ENCODE results near the gene GLDN. TPM values are rescaled to one million over a fixed set of nuclear protein-coding genes. Genes with fewer than 3 reads are reported as not detected.

GLDN gene
- total and polyA plus RNA-seq, 7 donors, result 0.46 to 5.5 (median 1.4) TPM; not detected in 1

DNA sequence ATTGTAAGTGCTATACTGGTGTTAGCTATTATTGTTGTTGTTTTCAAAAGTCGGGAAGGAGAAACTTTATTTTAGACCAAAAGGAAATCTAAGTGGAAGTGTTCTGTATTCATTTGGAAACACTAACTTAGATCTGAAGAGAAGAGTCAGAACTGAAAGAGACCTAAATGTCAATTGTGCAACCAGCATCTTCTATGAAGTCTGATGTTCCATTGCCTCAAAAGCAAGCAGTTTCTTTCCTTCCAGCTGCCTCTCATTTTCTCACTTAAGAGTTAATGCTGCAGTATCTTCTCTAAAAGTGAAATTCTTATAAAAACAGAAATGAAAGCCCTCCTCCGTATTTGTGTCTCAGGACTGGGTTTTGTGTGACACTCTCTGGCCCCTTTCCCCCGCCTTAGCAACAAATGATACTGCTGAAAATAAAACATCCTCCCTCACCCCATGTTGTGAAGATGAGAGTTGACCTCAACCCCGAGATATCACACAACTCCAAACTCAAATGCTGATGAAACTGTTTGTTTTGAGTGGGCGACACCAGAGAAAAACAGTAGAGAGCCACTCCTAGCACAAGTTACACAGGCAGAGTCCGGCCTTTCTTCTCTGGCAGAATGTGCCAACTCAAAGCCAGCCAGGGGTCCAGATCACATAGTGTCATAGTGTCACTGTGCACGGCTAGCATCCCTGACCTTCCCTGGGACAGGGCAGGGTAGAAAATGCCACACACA, 48.9 kb downstream of the GLDN start:
- no peak for DNase-seq
- Histone ChIP-seq H3K9me3 (no peaks in the 10 kb centered on the region), H3K4me1 (no peaks in the 10 kb centered on the region), H3K27ac (no peak overlapping the region), H3K27me3 (no peaks in the 10 kb centered on the region), H3K4me3 (no peak overlapping the region), H3K36me3 (no peaks in the 10 kb centered on the region)
- TF ChIP-seq POLR2AphosphoS5 (IDR thresholded peaks at IDR 0.05) (no peak), EP300 (IDR thresholded peaks at IDR 0.05) (no peak), POLR2A (IDR thresholded peaks at IDR 0.05) (no peak)
- TF ChIP-seq, protein P1, sequence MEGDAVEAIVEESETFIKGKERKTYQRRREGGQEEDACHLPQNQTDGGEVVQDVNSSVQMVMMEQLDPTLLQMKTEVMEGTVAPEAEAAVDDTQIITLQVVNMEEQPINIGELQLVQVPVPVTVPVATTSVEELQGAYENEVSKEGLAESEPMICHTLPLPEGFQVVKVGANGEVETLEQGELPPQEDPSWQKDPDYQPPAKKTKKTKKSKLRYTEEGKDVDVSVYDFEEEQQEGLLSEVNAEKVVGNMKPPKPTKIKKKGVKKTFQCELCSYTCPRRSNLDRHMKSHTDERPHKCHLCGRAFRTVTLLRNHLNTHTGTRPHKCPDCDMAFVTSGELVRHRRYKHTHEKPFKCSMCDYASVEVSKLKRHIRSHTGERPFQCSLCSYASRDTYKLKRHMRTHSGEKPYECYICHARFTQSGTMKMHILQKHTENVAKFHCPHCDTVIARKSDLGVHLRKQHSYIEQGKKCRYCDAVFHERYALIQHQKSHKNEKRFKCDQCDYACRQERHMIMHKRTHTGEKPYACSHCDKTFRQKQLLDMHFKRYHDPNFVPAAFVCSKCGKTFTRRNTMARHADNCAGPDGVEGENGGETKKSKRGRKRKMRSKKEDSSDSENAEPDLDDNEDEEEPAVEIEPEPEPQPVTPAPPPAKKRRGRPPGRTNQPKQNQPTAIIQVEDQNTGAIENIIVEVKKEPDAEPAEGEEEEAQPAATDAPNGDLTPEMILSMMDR (IDR thresholded peaks at IDR 0.05), result no peak
- WGBS, 2 donors, result 73 to 74% methylated on average over 7 of the region's 7 CpGs
- intact Hi-C loops (cut with DNase I), result no loop called here

DNA sequence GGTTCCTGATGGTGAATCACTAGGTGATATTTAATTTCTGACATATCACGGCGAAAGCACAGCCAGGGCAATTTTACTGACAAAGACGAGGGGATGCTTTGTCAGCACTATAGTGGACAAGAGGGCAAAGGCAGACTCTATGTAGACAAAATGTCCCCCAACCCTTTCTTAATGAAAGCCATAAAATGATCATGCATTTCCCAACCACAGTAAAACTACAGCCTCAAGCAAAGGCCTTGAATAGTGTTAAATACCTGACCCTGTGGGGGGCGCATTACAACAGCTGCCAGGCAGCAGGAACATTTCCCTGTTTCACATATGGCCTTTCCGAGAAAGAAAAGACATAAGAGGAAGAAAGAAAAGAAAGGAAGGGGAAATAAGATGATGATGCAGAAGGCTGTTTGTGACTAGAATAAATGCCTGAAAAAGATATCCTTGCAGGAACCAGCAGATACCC, 49.5 kb downstream of the GLDN start:
- TF ChIP-seq POLR2AphosphoS5 (IDR thresholded peaks at IDR 0.05), result no peak
- no peak for TF ChIP-seq POLR2A (IDR thresholded peaks at IDR 0.05)
- TF ChIP-seq EP300 (IDR thresholded peaks at IDR 0.05), result no peak
- TF ChIP-seq, protein P1 (IDR thresholded peaks at IDR 0.05), result no peak

DNA sequence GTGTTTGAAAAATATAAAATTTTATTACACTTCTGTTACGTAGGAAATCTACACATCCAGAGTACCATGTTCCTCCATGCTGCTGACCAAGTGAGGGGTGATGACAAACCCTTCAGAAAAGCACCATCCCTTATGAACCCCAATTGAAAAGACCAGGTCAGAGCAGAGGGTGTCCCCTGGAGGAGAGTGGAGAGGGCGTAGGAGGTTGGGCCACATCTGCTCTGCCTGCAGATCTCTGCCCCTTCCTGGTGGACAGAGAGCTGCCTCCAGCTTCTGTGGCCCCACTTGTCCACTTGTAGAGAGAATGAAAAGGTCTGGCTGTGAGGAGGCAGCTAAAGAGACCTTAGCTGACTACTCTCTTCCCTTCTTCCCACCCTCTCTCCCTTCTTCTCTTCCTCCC, 55.5 kb downstream of the GLDN start:
- Histone ChIP-seq H3K36me3 (no peaks in the 10 kb centered on the region), H3K4me3 (no peak overlapping the region), H3K4me1 (no peaks in the 10 kb centered on the region), H3K9me3 (no peaks in the 10 kb centered on the region), H3K27ac (no peak overlapping the region), H3K27me3 (no peaks in the 10 kb centered on the region)
- no peak for TF ChIP-seq EP300 (IDR thresholded peaks at IDR 0.05)
- intact Hi-C loops (cut with DNase I), result no loop called here
- DNase-seq, result no peak
- 64 to 79% methylated on average over 2 of the region's 2 CpGs for WGBS, 2 donors

More for the DNA sequence above, 49.5 kb downstream of the GLDN start:
- no peak for DNase-seq
- Histone ChIP-seq H3K27me3 (no peaks in the 10 kb centered on the region), H3K4me1 (no peaks in the 10 kb centered on the region), H3K27ac (no peak overlapping the region), H3K9me3 (no peaks in the 10 kb centered on the region), H3K4me3 (no peak overlapping the region), H3K36me3 (no peaks in the 10 kb centered on the region)
- intact Hi-C loops (cut with DNase I), result no loop called here
- WGBS, 2 donors, result 90 to 92% methylated on average over 5 of the region's 5 CpGs

DNA sequence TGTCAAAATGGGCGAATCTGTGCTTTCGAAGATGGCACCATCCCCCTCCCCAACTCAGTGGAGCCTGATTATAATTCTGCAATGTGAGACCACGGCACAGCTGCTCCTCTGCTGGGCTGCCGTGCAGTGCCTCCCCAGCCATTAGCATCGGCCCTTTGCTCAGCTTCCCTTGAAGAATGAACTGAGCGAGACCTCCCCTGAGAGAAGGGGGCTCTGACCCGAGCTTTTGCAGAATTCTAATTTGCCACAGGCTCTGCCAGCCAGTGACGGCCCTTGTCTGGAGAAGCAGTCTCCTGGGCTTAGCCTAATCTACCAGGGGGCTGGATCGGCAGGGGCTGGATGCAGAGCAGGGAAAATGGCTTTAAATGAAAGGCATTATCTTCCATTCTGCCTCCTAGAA, 57.2 kb downstream of the GLDN start:
- H3K27me3 ChIP-seq, result no peaks in the 10 kb centered on the region
- H3K9me3 ChIP-seq, result no peaks in the 10 kb centered on the region
- H3K4me1 ChIP-seq, result no peaks in the 10 kb centered on the region
- TF ChIP-seq, protein P1 (IDR thresholded peaks at IDR 0.05), result no peak
- 75 to 83% methylated on average over 9 of the region's 9 CpGs for WGBS, 2 donors
- no peaks in the 10 kb centered on the region for H3K36me3 ChIP-seq
- intact Hi-C loops (cut with DNase I), result no loop called here
- no peak overlapping the region for H3K4me3 ChIP-seq
- no peak for DNase-seq
- no peak overlapping the region for H3K27ac ChIP-seq

DNA sequence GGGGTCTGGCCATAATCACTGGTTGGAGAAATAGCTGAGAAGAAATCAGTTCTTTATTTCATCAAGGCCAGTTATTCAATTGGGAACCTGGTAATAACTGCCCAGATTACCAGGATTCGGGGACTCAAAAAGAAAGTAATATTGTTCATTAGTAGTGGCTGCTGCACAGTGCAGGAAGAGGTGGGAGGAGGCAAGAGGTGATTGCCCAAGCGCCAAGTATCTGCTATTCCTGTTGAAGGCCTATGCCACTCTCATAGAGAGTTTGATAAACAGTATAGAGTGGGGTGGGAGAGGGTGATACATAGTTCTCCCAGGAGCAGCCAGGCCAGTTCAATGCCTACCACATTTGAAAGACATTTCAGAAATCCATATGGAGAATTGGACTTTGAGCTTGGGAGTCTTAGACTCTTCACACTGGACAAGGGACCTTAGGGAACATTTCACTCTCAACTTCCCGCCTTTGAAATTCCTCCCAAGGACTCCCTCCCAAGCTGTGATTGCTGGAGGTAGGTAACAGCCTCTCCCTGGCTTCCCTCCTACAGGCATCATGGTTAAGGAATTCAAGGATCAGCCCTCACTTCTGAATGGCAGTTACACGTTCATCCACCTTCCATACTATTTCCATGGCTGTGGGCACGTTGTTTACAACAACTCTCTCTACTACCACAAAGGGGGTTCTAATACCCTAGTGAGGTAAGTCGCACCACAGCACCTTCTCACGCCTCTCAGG, 59.8 kb downstream of the GLDN start:
- no peak for DNase-seq
- TF ChIP-seq POLR2AphosphoS5 (IDR thresholded peaks at IDR 0.05) (no peak), EP300 (IDR thresholded peaks at IDR 0.05) (no peak), POLR2A (IDR thresholded peaks at IDR 0.05) (no peak)
- TF ChIP-seq, protein P1 (IDR thresholded peaks at IDR 0.05), result no peak
- Histone ChIP-seq H3K4me1 (peaks cover 0 to 8% (median 7%) of the 10 kb centered on the region in 4 donors), H3K27ac (no peak overlapping the region), H3K4me3 (no peak overlapping the region), H3K36me3 (no peaks in the 10 kb centered on the region), H3K9me3 (no peaks in the 10 kb centered on the region), H3K27me3 (no peaks in the 10 kb centered on the region)
- WGBS, 2 donors, result 87 to 92% methylated on average over 7 of the region's 7 CpGs
- intact Hi-C loops (cut with DNase I), result no loop called here

Data from sigmoid colon (tissue), 7 donors.